Measurements from ENCODE around the gene TIGD2.

DNA sequence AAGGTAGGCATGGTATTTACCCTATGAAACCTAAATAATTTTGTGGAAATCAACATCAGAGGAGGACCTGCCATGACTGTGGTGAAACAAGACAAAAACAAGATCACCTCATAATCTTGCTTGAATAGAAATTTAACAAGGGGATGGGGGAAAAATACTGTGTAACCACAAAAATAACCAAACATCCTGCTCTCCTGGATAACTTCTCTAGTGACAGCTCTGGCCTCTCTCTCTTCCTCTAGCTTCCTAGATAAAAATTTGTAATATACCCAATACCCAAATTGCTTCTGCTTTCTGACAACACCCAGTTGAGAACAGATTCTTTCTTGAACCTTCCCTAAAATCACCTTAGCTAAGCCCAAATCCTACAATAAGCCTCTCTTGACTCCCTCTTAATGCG lies 11.9 kb upstream of the TIGD2 start:
- TF ChIP-seq, protein P1, sequence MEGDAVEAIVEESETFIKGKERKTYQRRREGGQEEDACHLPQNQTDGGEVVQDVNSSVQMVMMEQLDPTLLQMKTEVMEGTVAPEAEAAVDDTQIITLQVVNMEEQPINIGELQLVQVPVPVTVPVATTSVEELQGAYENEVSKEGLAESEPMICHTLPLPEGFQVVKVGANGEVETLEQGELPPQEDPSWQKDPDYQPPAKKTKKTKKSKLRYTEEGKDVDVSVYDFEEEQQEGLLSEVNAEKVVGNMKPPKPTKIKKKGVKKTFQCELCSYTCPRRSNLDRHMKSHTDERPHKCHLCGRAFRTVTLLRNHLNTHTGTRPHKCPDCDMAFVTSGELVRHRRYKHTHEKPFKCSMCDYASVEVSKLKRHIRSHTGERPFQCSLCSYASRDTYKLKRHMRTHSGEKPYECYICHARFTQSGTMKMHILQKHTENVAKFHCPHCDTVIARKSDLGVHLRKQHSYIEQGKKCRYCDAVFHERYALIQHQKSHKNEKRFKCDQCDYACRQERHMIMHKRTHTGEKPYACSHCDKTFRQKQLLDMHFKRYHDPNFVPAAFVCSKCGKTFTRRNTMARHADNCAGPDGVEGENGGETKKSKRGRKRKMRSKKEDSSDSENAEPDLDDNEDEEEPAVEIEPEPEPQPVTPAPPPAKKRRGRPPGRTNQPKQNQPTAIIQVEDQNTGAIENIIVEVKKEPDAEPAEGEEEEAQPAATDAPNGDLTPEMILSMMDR (IDR thresholded peaks at IDR 0.05 in 8 of 11, conservative IDR thresholded peaks at IDR 0.05 in 3 of 11), result no peak
- TF ChIP-seq POLR2A (IDR thresholded peaks at IDR 0.05), result no peak
- TF ChIP-seq POLR2AphosphoS5 (IDR thresholded peaks at IDR 0.05), result no peak

All from spleen (tissue), 7 donors.